Activated naive CD4-positive, alpha-beta T cell treated with anti-CD3 and anti-CD28 coated beads, Interleukin-2, amount 50 U/mL, for 16 hours (primary cell): ENCODE data around the gene OR8B8.
"Not testable (repeated sequence)": the region's sequence is repeated elsewhere in the genome, so short reads cannot be mapped to it uniquely, and the experiment has no call there.

ENCODE experiments used
- DNase-seq: peaks from one replicate; pipeline ENCODE4 v3.0.0-alpha.2; 2020

OR8B8 gene

GRCh38 chr11:124441081-124441480 lies 4.4 kb downstream of the OR8B8 start:
- DNase-seq: no peak

GRCh38 chr11:124440608-124441007 lies 4.9 kb downstream of the OR8B8 start:
- no peak for DNase-seq

DNA sequence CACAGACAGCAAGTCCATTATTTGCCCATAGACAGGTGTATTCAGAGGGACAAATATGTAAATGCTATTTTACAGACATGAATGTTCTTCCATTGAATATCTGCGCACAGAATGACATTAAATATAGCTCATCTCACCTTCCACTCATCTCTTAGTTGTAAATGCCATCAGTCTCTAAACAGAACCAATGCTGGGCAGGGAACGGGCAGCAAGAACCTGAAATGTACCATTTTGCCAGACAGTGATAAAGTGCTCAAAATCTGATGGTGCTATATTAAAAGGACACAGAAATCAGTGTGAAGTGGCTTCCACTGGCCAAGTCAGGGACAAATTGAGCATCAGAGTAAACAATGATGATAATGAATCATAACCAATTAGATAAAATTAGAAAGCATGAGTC lies 10.8 kb downstream of the OR8B8 start:
- DNase-seq: no peak

GRCh38 chr11:124429599-124429998 lies 15.9 kb downstream of the OR8B8 start:
- no peak for DNase-seq

GRCh38 chr11:124424384-124424921 lies 21.0 kb downstream of the OR8B8 start, which contains the start of gene OR8B4:
Gene OR8B4, minus strand, starts transcription at chr11:124424871. Its CDS starts 0 bp downstream, at chr11:124424871.
- no peak for DNase-seq

- no peak for DNase-seq
These were observed 24.5 kb downstream of the OR8B8 start for GRCh38 chr11:124421043-124421442.

- DNase-seq: no peak
These were observed 30.1 kb downstream of the OR8B8 start for GRCh38 chr11:124415356-124415923.

GRCh38 chr11:124409906-124410305 lies 35.6 kb downstream of the OR8B8 start:
- no peak for DNase-seq

DNA sequence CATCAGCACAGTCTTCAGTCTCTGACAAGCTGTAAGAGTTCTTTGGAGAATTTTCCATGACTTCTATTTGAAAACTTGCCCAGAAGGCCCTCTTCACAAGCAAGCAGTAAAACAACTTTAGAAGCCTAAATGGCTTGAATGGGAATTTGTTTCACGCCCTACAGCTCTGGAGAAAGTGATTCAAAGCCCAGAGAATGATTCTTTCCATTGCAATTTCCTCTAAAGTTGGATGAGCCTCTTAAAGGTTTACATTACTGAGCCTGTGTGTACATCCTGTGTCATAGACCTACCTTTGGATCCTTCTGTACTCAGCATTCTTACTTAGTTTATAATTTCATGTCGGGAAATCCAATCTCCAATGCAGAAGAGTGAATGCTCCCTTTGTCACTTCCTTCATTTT lies 39.9 kb downstream of the OR8B8 start:
- no peak for DNase-seq

GRCh38 chr11:124403186-124403585 lies 42.3 kb downstream of the OR8B8 start:
- DNase-seq: not testable (repeated sequence)

DNA sequence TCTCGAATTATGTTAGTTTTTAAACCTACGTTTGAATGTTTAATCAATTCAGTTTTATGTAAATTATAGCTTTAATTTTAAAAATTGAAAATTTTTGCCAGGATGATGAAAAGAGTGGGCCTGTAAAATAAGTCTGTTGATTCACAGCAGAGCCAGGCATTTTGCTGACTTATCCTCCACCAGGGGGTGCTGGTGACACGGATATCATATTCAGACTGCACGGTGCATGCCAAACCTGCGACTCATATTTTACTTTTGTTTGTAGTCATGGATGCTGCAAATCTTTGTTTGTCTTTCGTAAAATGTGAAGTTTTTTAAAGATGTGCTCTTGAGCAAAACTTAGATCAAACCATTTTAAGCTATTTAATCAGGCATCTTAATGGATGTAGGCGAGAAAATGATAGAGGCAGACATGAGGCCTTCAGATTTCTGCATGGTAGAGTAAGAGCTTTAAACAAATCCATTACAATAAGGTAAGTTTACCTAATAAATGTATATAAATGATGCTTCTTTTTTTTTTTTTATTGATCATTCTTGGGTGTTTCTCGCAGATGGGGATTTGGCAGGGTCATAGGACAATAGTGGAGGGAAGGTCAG lies 43.1 kb downstream of the OR8B8 start:
- peak; percentile 33 for DNase-seq

DNA sequence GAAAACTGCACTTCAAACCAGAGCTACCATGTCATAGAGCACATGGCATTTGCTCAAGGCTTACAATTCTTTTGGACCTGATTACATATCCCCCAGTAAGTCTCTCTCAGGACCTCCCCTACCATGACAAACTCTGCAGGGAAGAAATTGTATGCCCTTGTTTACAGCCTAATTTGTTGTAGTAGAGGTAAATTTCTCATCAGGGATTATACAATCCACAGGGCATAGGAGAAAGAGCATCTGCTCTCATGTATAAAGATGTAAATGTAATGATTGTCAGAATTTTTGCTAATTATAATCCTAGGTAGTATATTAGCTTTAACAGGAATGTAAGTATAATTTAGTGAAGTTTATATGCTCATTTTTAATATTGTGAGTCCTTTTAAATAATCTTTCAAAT lies 46.6 kb downstream of the OR8B8 start, which contains the start of gene OR8B3:
TSS of gene OR8B3 (minus strand) at position 101 of the 400 bp plus-strand sequence. CDS start 1,673 bp downstream, outside the sequence.
- DNase-seq: no peak

GRCh38 chr11:124396847-124397246 lies 48.6 kb downstream of the OR8B8 start:
- not testable (repeated sequence) for DNase-seq

DNA sequence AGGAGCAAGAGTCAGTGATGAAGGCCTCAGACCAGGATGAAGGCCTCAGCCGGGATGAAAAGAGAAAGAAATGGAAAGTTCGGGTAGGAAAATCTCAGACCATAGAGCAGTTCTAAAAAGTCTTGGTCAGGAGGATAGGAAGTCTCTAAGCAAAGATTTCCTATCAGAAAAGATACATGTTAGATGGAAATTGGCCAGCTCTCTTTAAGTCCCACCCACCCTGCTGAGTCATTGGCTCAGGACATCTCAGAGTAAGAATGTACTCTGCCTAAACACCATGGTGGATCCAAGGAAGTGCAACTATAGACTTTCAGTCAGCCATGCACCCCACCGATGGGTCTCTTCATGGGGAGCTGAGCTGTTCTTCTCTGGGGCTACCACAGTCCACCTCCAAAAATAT lies 51.1 kb downstream of the OR8B8 start:
- DNase-seq: no peak
